GM23338 (cell line): ENCODE measurements around the gene LGR5. TPM values are rescaled to one million over a fixed set of nuclear protein-coding genes. Genes with fewer than 3 reads are reported as not detected.

Experiments
- ATAC-seq: fragments of 200-7000 bp; cut with Tn5 transposase; 3 replicates; pipeline ENCODE4 v1.9.1; 2020
- DNase-seq: peaks from one replicate; pipeline ENCODE4 v3.0.0-alpha.2; 2015; ENCODE audit warnings: low spot score
- H2AFZ ChIP-seq: fragments of 200-600 bp; sonication (generic); 2 replicates; pipeline ENCODE4 v1.8.0; 2016; ENCODE audit warnings: antibody characterized with exemption, mild to moderate bottlenecking, moderate library complexity
- H3F3A ChIP-seq: fragments of 200-600 bp; sonication (generic); replicated peaks from 2 replicates; pipeline ENCODE4 v1.8.0; 2017; ENCODE audit warnings: antibody characterized with exemption, mixed run types, low read depth
- H3K27ac ChIP-seq: fragments of 200-600 bp; sonication (generic); 2 replicates; pipeline ENCODE4 v1.6.1; 2016; ENCODE audit warnings: low read depth
- H3K27me3 ChIP-seq: fragments of 200-600 bp; sonication (generic); 2 replicates; pipeline ENCODE4 v1.8.0; 2016; ENCODE audit warnings: mild to moderate bottlenecking, mixed run types, moderate library complexity; ENCODE audit not compliant: insufficient read depth
- H3K36me3 ChIP-seq: fragments of 200-600 bp; sonication (generic); 2 replicates; pipeline ENCODE4 v1.8.0; 2016; ENCODE audit warnings: mild to moderate bottlenecking; ENCODE audit not compliant: insufficient read depth
- H3K4me1 ChIP-seq: fragments of 200-600 bp; sonication (generic); 2 replicates; pipeline ENCODE4 v1.8.0; 2016; ENCODE audit warnings: mild to moderate bottlenecking, moderate library complexity; ENCODE audit not compliant: insufficient read depth
- H3K4me2 ChIP-seq: fragments of 200-600 bp; sonication (generic); 2 replicates; pipeline ENCODE4 v1.7.1; 2017; ENCODE audit warnings: mixed run types
- H3K4me3 ChIP-seq: fragments of 200-600 bp; sonication (generic); 2 replicates; pipeline ENCODE4 v1.6.1; 2016; ENCODE audit warnings: mixed run types
- H3K79me2 ChIP-seq: fragments of 200-600 bp; sonication (generic); replicated peaks from 2 replicates; pipeline ENCODE4 v1.8.0; 2017; ENCODE audit warnings: mild to moderate bottlenecking; ENCODE audit not compliant: insufficient read depth
- H3K9me2 ChIP-seq: fragments of 200-600 bp; sonication (generic); 2 replicates; pipeline ENCODE4 v1.8.0; 2017; ENCODE audit not compliant: insufficient read depth
- H4K20me1 ChIP-seq: fragments of 200-600 bp; sonication (generic); replicated peaks from 2 replicates; pipeline ENCODE4 v1.8.0; 2017; ENCODE audit warnings: mild to moderate bottlenecking; ENCODE audit not compliant: insufficient read depth
- H3K27ac Mint-ChIP-seq: 2 replicates; pipeline ENCODE4 v1.8.0; 2020; ENCODE audit warnings: inconsistent platforms, mild to moderate bottlenecking, moderate library complexity, mixed read lengths
- H3K27me3 Mint-ChIP-seq: 3 replicates; pipeline ENCODE4 v1.8.0; 2022; ENCODE audit warnings: low read depth, mild to moderate bottlenecking, moderate library complexity, mixed read lengths, inconsistent platforms; ENCODE audit not compliant: insufficient read depth, poor library complexity
- H3K36me3 Mint-ChIP-seq: 3 replicates; pipeline ENCODE4 v1.8.0; 2021; ENCODE audit warnings: low read depth, mild to moderate bottlenecking, inconsistent platforms, moderate library complexity, mixed read lengths
- H3K4me1 Mint-ChIP-seq: 3 replicates; pipeline ENCODE4 v1.8.0; 2020; ENCODE audit warnings: mild to moderate bottlenecking, inconsistent platforms, mixed read lengths
- H3K4me3 Mint-ChIP-seq: 3 replicates; pipeline ENCODE4 v1.8.0; 2021; ENCODE audit warnings: moderate library complexity, mild to moderate bottlenecking, inconsistent platforms, mixed read lengths
- H3K9me3 Mint-ChIP-seq: 3 replicates; pipeline ENCODE4 v1.8.0; 2020; ENCODE audit warnings: moderate library complexity, mild to moderate bottlenecking, inconsistent platforms, mixed read lengths
- CREB1 ChIP-seq: fragments of 250-450 bp; sonication (Bioruptor Pico); IDR thresholded peaks from 2 replicates; pipeline ENCODE4 v1.5.0; 2020; ENCODE audit warnings: low read depth, mild to moderate bottlenecking, moderate library complexity
- CTCF ChIP-seq, 2 experiments: fragments of 200-600 bp in 1 of 2; sonication (generic) in 1 of 2; conservative IDR thresholded peaks; 2 replicates each; pipeline versions ENCODE4 v1.5.1 to v1.6.1; 2016 to 2017; ENCODE audit warnings: antibody characterized with exemption in 2 of 2, low read depth in 2 of 2, mild to moderate bottlenecking in 2 of 2, moderate library complexity in 1 of 2
- JUNB ChIP-seq: IDR thresholded peaks from one replicate; pipeline ENCODE4 v1.6.1; 2016; ENCODE audit warnings: antibody characterized with exemption; ENCODE audit not compliant: unreplicated experiment
- NANOG ChIP-seq: IDR thresholded peaks from 2 replicates; pipeline ENCODE4 v1.6.1; 2016; ENCODE audit warnings: antibody characterized with exemption, borderline replicate concordance
- POLR2AphosphoS5 ChIP-seq: IDR thresholded peaks from 2 replicates; pipeline ENCODE4 v1.6.1; 2016; ENCODE audit warnings: antibody characterized with exemption, low read depth
- STAT1 ChIP-seq: IDR thresholded peaks from one replicate; pipeline ENCODE4 v1.6.1; 2016; ENCODE audit warnings: antibody characterized with exemption; ENCODE audit not compliant: unreplicated experiment
- polyA plus RNA-seq: library from polyadenylated mRNA; unstranded; fragments of >200 nt; fragmentation: Nextera tagmentation; extraction: Ambion mirVana; gene quantifications from 2 replicates; pipeline ENCODE4 v1.2.1, GENCODE V29; 2016
- total RNA-seq: library from RNA; depleted of rRNA; stranded (reverse); fragments of >200 nt; shearing (Covaris generic); gene quantifications from 2 replicates; pipeline ENCODE4 v1.2.3, GENCODE V29; 2014
- TF ChIP-seq, protein P1 (sequence below): fragments of 250-450 bp; sonication (Bioruptor Pico); IDR thresholded peaks from 2 replicates; pipeline ENCODE4 v1.5.0; 2020; ENCODE audit warnings: mild to moderate bottlenecking, moderate library complexity

The LGR5 gene
- total and polyA plus RNA-seq, 2 experiments from 2014 or later: 0.17 to 0.26 TPM

GRCh38 chr12:71551529-71551928 lies 111.9 kb downstream of the LGR5 start:
- H3K4me3 Mint-ChIP-seq: no peak overlapping the region
- H2AFZ ChIP-seq: no peak overlapping the region
- no peak overlapping the region for H3K4me2 ChIP-seq
- TF ChIP-seq, protein P1, sequence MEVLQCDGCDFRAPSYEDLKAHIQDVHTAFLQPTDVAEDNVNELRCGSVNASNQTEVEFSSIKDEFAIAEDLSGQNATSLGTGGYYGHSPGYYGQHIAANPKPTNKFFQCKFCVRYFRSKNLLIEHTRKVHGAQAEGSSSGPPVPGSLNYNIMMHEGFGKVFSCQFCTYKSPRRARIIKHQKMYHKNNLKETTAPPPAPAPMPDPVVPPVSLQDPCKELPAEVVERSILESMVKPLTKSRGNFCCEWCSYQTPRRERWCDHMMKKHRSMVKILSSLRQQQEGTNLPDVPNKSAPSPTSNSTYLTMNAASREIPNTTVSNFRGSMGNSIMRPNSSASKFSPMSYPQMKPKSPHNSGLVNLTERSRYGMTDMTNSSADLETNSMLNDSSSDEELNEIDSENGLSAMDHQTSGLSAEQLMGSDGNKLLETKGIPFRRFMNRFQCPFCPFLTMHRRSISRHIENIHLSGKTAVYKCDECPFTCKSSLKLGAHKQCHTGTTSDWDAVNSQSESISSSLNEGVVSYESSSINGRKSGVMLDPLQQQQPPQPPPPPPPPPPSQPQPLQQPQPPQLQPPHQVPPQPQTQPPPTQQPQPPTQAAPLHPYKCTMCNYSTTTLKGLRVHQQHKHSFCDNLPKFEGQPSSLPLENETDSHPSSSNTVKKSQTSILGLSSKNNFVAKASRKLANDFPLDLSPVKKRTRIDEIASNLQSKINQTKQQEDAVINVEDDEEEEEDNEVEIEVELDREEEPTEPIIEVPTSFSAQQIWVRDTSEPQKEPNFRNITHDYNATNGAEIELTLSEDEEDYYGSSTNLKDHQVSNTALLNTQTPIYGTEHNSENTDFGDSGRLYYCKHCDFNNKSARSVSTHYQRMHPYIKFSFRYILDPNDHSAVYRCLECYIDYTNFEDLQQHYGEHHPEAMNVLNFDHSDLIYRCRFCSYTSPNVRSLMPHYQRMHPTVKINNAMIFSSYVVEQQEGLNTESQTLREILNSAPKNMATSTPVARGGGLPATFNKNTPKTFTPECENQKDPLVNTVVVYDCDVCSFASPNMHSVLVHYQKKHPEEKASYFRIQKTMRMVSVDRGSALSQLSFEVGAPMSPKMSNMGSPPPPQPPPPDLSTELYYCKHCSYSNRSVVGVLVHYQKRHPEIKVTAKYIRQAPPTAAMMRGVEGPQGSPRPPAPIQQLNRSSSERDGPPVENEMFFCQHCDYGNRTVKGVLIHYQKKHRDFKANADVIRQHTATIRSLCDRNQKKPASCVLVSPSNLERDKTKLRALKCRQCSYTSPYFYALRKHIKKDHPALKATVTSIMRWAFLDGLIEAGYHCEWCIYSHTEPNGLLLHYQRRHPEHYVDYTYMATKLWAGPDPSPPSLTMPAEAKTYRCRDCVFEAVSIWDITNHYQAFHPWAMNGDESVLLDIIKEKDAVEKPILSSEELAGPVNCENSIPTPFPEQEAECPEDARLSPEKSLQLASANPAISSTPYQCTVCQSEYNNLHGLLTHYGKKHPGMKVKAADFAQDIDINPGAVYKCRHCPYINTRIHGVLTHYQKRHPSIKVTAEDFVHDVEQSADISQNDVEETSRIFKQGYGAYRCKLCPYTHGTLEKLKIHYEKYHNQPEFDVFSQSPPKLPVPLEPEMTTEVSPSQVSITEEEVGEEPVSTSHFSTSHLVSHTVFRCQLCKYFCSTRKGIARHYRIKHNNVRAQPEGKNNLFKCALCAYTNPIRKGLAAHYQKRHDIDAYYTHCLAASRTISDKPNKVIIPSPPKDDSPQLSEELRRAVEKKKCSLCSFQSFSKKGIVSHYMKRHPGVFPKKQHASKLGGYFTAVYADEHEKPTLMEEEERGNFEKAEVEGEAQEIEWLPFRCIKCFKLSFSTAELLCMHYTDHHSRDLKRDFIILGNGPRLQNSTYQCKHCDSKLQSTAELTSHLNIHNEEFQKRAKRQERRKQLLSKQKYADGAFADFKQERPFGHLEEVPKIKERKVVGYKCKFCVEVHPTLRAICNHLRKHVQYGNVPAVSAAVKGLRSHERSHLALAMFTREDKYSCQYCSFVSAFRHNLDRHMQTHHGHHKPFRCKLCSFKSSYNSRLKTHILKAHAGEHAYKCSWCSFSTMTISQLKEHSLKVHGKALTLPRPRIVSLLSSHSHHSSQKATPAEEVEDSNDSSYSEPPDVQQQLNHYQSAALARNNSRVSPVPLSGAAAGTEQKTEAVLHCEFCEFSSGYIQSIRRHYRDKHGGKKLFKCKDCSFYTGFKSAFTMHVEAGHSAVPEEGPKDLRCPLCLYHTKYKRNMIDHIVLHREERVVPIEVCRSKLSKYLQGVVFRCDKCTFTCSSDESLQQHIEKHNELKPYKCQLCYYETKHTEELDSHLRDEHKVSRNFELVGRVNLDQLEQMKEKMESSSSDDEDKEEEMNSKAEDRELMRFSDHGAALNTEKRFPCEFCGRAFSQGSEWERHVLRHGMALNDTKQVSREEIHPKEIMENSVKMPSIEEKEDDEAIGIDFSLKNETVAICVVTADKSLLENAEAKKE (CRISPR knock-in tag): no peak
- TF ChIP-seq CREB1 (CRISPR knock-in tag) (no peak), JUNB (no peak), NANOG (no peak), STAT1 (no peak), POLR2AphosphoS5 (no peak), CTCF (conservative IDR thresholded peaks at IDR 0.05; ENCODE audit: low read depth in 2 of 2) (peak; percentile 57 to 59)
- no peaks in the 10 kb centered on the region for H3K4me1 ChIP-seq
- no peak overlapping the region for H3K27ac ChIP-seq
- H3F3A ChIP-seq: no peaks in the 10 kb centered on the region
- no peak for ATAC-seq
- DNase-seq: peak; percentile 26
- H3K4me1 Mint-ChIP-seq: peaks cover 3% of the 10 kb centered on the region
- no peak overlapping the region for H3K27ac Mint-ChIP-seq
- H3K36me3 Mint-ChIP-seq: no peaks in the 10 kb centered on the region
- H3K4me3 ChIP-seq: no peak overlapping the region
- no peaks in the 10 kb centered on the region for H3K9me3 Mint-ChIP-seq
- no peaks in the 10 kb centered on the region for H3K79me2 ChIP-seq
- H4K20me1 ChIP-seq: no peaks in the 10 kb centered on the region
- H3K9me2 ChIP-seq: no peaks in the 10 kb centered on the region
- no peaks in the 10 kb centered on the region for H3K27me3 ChIP-seq
- H3K27me3 Mint-ChIP-seq: no peaks in the 10 kb centered on the region
- no peaks in the 10 kb centered on the region for H3K36me3 ChIP-seq
